H1 (cell line): ENCODE data around the gene SRSF12. TPM values are rescaled to one million over a fixed set of nuclear protein-coding genes. Genes with fewer than 3 reads are reported as not detected.

Experiments
- KDM4A ChIP-seq: IDR thresholded peaks from one replicate; pipeline ENCODE4 v1.7.1; 2012; ENCODE audit warnings: low read depth, mild to moderate bottlenecking, moderate library complexity, low read length, inconsistent platforms; ENCODE audit not compliant: severe bottlenecking
- polyA plus RNA-seq, 7 experiments: library from polyadenylated mRNA; depleted of rRNA in 3 of 7; stranded (reverse) in 5 of 7; unstranded in 2 of 7; fragments of >200 nt in 5 of 7; fragments of 200-250 nt in 2 of 7; gene quantifications; 1 replicate in 5 of 7; 2 replicates in 1 of 7; 4 replicates in 1 of 7; pipeline versions ENCODE4 v1.2.1 to v1.2.3, GENCODE V29; 2011 to 2013; ENCODE audit warnings: missing spikeins in 2 of 7, mixed read lengths in 2 of 7
- total RNA-seq: library from RNA; stranded (reverse); fragmentation: NEBNext Ultra II Directional; extraction: Animal tissue kit (Norgen Biotek cat#: 25700); gene quantifications from 2 replicates; pipeline ENCODE4 v1.2.1, GENCODE V29; 2021

The SRSF12 gene
- total and polyA plus RNA-seq, 2 of the 8 experiments (the other 6 are each of a cell fraction or from before 2014, with no cell fraction given), result 2.6 to 4.2 TPM

GRCh38 chr6:89080281-89081128 lies 37.4 kb downstream of the SRSF12 start, which contains the start of gene PNRC1 (continued):
- TF ChIP-seq KDM4A, result no peak
- TF ChIP-seq, all 59 proteins: peak for 14
